SU-DHL-6 (cell line): ENCODE data around the gene KIF3A.

Experiments used
- H2AFZ ChIP-seq: fragments of 200-600 bp; sonication (generic); 2 replicates; pipeline ENCODE4 v1.6.1; 2014; ENCODE audit warnings: low read depth, mild to moderate bottlenecking, moderate library complexity, mixed read lengths, antibody characterized with exemption, low read length; ENCODE audit not compliant: severe bottlenecking
- H3F3A ChIP-seq: fragments of 200-600 bp; shearing (Covaris generic); 2 replicates; pipeline ENCODE4 v1.6.0; 2016; ENCODE audit warnings: antibody characterized with exemption, mild to moderate bottlenecking; ENCODE audit not compliant: insufficient read depth
- H3K27ac ChIP-seq: fragments of 200-600 bp; sonication (generic); 2 replicates; pipeline ENCODE4 v1.5.1; 2016; ENCODE audit warnings: low read depth, mild to moderate bottlenecking, low read length, moderate library complexity, mixed read lengths
- H3K27me3 ChIP-seq: fragments of 200-600 bp; sonication (generic), shearing (Covaris generic); 2 replicates; pipeline ENCODE4 v1.6.0; 2014; ENCODE audit warnings: mild to moderate bottlenecking, low read length
- H3K36me3 ChIP-seq: fragments of 200-600 bp; sonication (generic); 2 replicates; pipeline ENCODE4 v1.6.1; 2014; ENCODE audit warnings: mild to moderate bottlenecking, low read length, mixed read lengths
- H3K4me2 ChIP-seq: fragments of 300-600, 200-600 bp; shearing (Covaris generic), sonication (generic); 2 replicates; pipeline ENCODE4 v1.6.0; 2014; ENCODE audit warnings: low read length, low read depth, mild to moderate bottlenecking; ENCODE audit not compliant: poor library complexity, severe bottlenecking
- H3K4me3 ChIP-seq: fragments of 200-600 bp; sonication (generic); 2 replicates; pipeline ENCODE4 v1.5.1; 2014; ENCODE audit warnings: antibody characterized with exemption, low read length, mild to moderate bottlenecking, mixed read lengths; ENCODE audit not compliant: insufficient read depth, poor library complexity, severe bottlenecking
- H3K79me2 ChIP-seq: fragments of 200-600 bp; sonication (generic); 2 replicates; pipeline ENCODE4 v1.6.1; 2014; ENCODE audit warnings: mild to moderate bottlenecking, low read length, moderate library complexity; ENCODE audit not compliant: insufficient read depth
- H3K9ac ChIP-seq: fragments of 200-600 bp; sonication (generic); 2 replicates; pipeline ENCODE4 v1.7.0; 2014; ENCODE audit warnings: mild to moderate bottlenecking, low read length
- H3K9me2 ChIP-seq: fragments of 200-600 bp; sonication (generic); replicated peaks from 2 replicates; pipeline ENCODE4 v1.6.1; 2014; ENCODE audit warnings: low read length; ENCODE audit not compliant: insufficient read depth
- H3K9me3 ChIP-seq: fragments of 200-600 bp; sonication (generic); 2 replicates; pipeline ENCODE4 v1.6.1; 2014; ENCODE audit warnings: low read length, mixed read lengths; ENCODE audit not compliant: insufficient read depth
- H4K20me1 ChIP-seq: fragments of 200-600 bp; sonication (generic); 2 replicates; pipeline ENCODE4 v1.6.1; 2014; ENCODE audit warnings: low read depth, mild to moderate bottlenecking, antibody characterized with exemption, low read length, moderate library complexity, mixed read lengths
- CTCF ChIP-seq: fragments of 200-600 bp; sonication (generic); IDR thresholded peaks from one replicate; pipeline ENCODE4 v1.5.1; 2017; ENCODE audit warnings: antibody characterized with exemption, mild to moderate bottlenecking, low read length, moderate library complexity; ENCODE audit not compliant: insufficient read depth, poor library complexity, severe bottlenecking
- EZH2phosphoT487 ChIP-seq: fragments of 200-600 bp; sonication (generic), shearing (Covaris generic); conservative IDR thresholded peaks from 2 replicates; pipeline ENCODE4 v1.6.1; 2018; ENCODE audit warnings: mild to moderate bottlenecking, antibody characterized with exemption, low read length, moderate library complexity, mixed read lengths

The KIF3A gene

GRCh38 chr5:132684922-132685720 lies 52.2 kb downstream of the KIF3A start:
- Histone ChIP-seq H3F3A (no peaks in the 10 kb centered on the region), H3K27me3 (no peaks in the 10 kb centered on the region), H3K9me2 (no peaks in the 10 kb centered on the region), H3K27ac (no peak overlapping the region), H2AFZ (no peak overlapping the region), H3K9ac (no peak overlapping the region), H3K79me2 (no peaks in the 10 kb centered on the region), H3K4me2 (no peak overlapping the region), H3K9me3 (no peaks in the 10 kb centered on the region), H3K36me3 (no peaks in the 10 kb centered on the region), H4K20me1 (no peaks in the 10 kb centered on the region), H3K4me3 (no peak overlapping the region)
- no peak for TF ChIP-seq EZH2phosphoT487
- no peak for TF ChIP-seq CTCF

- Histone ChIP-seq H3K9me2 (no peaks in the 10 kb centered on the region), H2AFZ (no peak overlapping the region), H3F3A (no peaks in the 10 kb centered on the region), H3K4me3 (no peak overlapping the region), H3K9ac (no peak overlapping the region), H3K9me3 (no peaks in the 10 kb centered on the region), H3K79me2 (no peaks in the 10 kb centered on the region), H3K4me2 (no peak overlapping the region), H3K27me3 (no peaks in the 10 kb centered on the region), H3K27ac (no peak overlapping the region), H3K36me3 (no peaks in the 10 kb centered on the region), H4K20me1 (no peaks in the 10 kb centered on the region)
- no peak for TF ChIP-seq CTCF
- TF ChIP-seq EZH2phosphoT487, result no peak
These were observed 52.9 kb downstream of the KIF3A start for GRCh38 chr5:132684491-132684890.

- H3K9me2 ChIP-seq, result no peaks in the 10 kb centered on the region
- no peaks in the 10 kb centered on the region for H3K27me3 ChIP-seq
- H2AFZ ChIP-seq, result no peak overlapping the region
- H3K9me3 ChIP-seq, result no peaks in the 10 kb centered on the region
- H3K79me2 ChIP-seq, result no peaks in the 10 kb centered on the region
- H4K20me1 ChIP-seq, result no peaks in the 10 kb centered on the region
- H3K4me3 ChIP-seq, result no peak overlapping the region
- H3K27ac ChIP-seq, result no peak overlapping the region
- H3K4me2 ChIP-seq, result no peak overlapping the region
- no peaks in the 10 kb centered on the region for H3F3A ChIP-seq
- H3K9ac ChIP-seq, result no peak overlapping the region
- no peak for TF ChIP-seq EZH2phosphoT487
- no peak for TF ChIP-seq CTCF
- no peaks in the 10 kb centered on the region for H3K36me3 ChIP-seq
These were observed 55.4 kb downstream of the KIF3A start for GRCh38 chr5:132681983-132682382.
